Large intestine (tissue), 3 donors: Measurements from ENCODE around the gene FRMD5. TPM values are rescaled to one million over a fixed set of nuclear protein-coding genes. Genes with fewer than 3 reads are reported as not detected.

Experiments used
- DNase-seq, 2 donors: peaks; one replicate each; pipeline versions ENCODE4 v3.0.0 to v3.0.0-alpha.2; 2013
- H3K27ac ChIP-seq: one replicate; pipeline ENCODE4 v1.5.1; 2013; ENCODE audit warnings: low read length
- H3K27me3 ChIP-seq: 2 replicates; pipeline ENCODE4 v1.6.1; 2013; ENCODE audit warnings: low read length; ENCODE audit not compliant: control insufficient read depth, insufficient read depth
- H3K36me3 ChIP-seq: 2 replicates; pipeline ENCODE4 v1.6.1; 2013; ENCODE audit warnings: low read length; ENCODE audit not compliant: control insufficient read depth, insufficient read depth
- H3K4me1 ChIP-seq: one replicate; pipeline ENCODE4 v1.6.1; 2013; ENCODE audit warnings: low read length; ENCODE audit not compliant: control insufficient read depth, insufficient read depth
- H3K4me3 ChIP-seq: one replicate; pipeline ENCODE4 v1.5.1; 2013; ENCODE audit warnings: low read length
- H3K9me3 ChIP-seq: one replicate; pipeline ENCODE4 v1.6.1; 2013; ENCODE audit warnings: mild to moderate bottlenecking, low read depth, low read length, moderate library complexity; ENCODE audit not compliant: control insufficient read depth
- WGBS: methylation state at CpG from one replicate; pipeline ENCODE4 v1.1.5; 2013; ENCODE audit warnings: low lambda C conversion rate; ENCODE audit not compliant: insufficient coverage; 5-methylcytosine and 5-hydroxymethylcytosine counted together
- polyA plus RNA-seq: library from polyadenylated mRNA; unstranded; fragments of 120-200 nt; gene quantifications from one replicate; pipeline ENCODE4 v1.2.1, GENCODE V29; 2013

Gene FRMD5
- polyA plus RNA-seq, 1 donor = 1.7 TPM

GRCh38 chr15:44144184-44144583 lies 50.9 kb downstream of the FRMD5 start:
- WGBS = 67% methylated on average over 1 of the region's 1 CpG
- Histone ChIP-seq H3K4me1 (no peaks in the 10 kb centered on the region), H3K36me3 (no peaks in the 10 kb centered on the region), H3K27me3 (no peaks in the 10 kb centered on the region), H3K9me3 (no peaks in the 10 kb centered on the region), H3K27ac (no peak overlapping the region), H3K4me3 (no peak overlapping the region)
- DNase-seq = no peak

- peak in 1 of 2 donors; percentile 3 for DNase-seq
- Histone ChIP-seq H3K4me1 (no peaks in the 10 kb centered on the region), H3K9me3 (no peaks in the 10 kb centered on the region), H3K27me3 (no peaks in the 10 kb centered on the region), H3K36me3 (no peaks in the 10 kb centered on the region), H3K27ac (no peak overlapping the region), H3K4me3 (no peak overlapping the region)
- 100% methylated on average over 1 of the region's 1 CpG for WGBS
These were observed 57.3 kb downstream of the FRMD5 start for GRCh38 chr15:44137750-44138149.

GRCh38 chr15:44136991-44137477 lies 58.0 kb downstream of the FRMD5 start:
- H3K27ac ChIP-seq = no peak overlapping the region
- H3K9me3 ChIP-seq = no peaks in the 10 kb centered on the region
- WGBS = 67% methylated on average over 1 of the region's 3 CpGs
- H3K36me3 ChIP-seq = no peaks in the 10 kb centered on the region
- no peaks in the 10 kb centered on the region for H3K4me1 ChIP-seq
- no peak for DNase-seq
- no peak overlapping the region for H3K4me3 ChIP-seq
- no peaks in the 10 kb centered on the region for H3K27me3 ChIP-seq

GRCh38 chr15:44132057-44132456 lies 63.0 kb downstream of the FRMD5 start:
- DNase-seq = no peak
- H3K36me3 ChIP-seq = no peaks in the 10 kb centered on the region
- H3K27ac ChIP-seq = no peak overlapping the region
- no peaks in the 10 kb centered on the region for H3K9me3 ChIP-seq
- WGBS = 100% methylated on average over 1 of the region's 10 CpGs
- H3K27me3 ChIP-seq = no peaks in the 10 kb centered on the region
- no peaks in the 10 kb centered on the region for H3K4me1 ChIP-seq
- H3K4me3 ChIP-seq = no peak overlapping the region

GRCh38 chr15:44130778-44131177 lies 64.3 kb downstream of the FRMD5 start:
- Histone ChIP-seq H3K27ac (no peak overlapping the region), H3K4me1 (no peaks in the 10 kb centered on the region), H3K9me3 (no peaks in the 10 kb centered on the region), H3K4me3 (no peak overlapping the region), H3K27me3 (no peaks in the 10 kb centered on the region), H3K36me3 (no peaks in the 10 kb centered on the region)
- no peak for DNase-seq

GRCh38 chr15:44129911-44130310 lies 65.2 kb downstream of the FRMD5 start:
- Histone ChIP-seq H3K9me3 (no peaks in the 10 kb centered on the region), H3K4me1 (no peaks in the 10 kb centered on the region), H3K4me3 (no peak overlapping the region), H3K27me3 (no peaks in the 10 kb centered on the region), H3K27ac (no peak overlapping the region), H3K36me3 (no peaks in the 10 kb centered on the region)
- no CpG with 5 or more reads among the region's 5 CpGs for whole genome bisulfite sequencing
- no peak for DNase-seq

- Histone ChIP-seq H3K4me3 (no peak overlapping the region), H3K36me3 (no peaks in the 10 kb centered on the region), H3K27me3 (no peaks in the 10 kb centered on the region), H3K27ac (no peak overlapping the region), H3K4me1 (no peaks in the 10 kb centered on the region), H3K9me3 (no peaks in the 10 kb centered on the region)
- DNase-seq = no peak
These were observed 66.6 kb downstream of the FRMD5 start for GRCh38 chr15:44128443-44128842.

- DNase-seq = no peak
- 67% methylated on average over 1 of the region's 2 CpGs for WGBS
- H3K36me3 ChIP-seq = no peaks in the 10 kb centered on the region
- no peak overlapping the region for H3K4me3 ChIP-seq
- H3K27me3 ChIP-seq = no peaks in the 10 kb centered on the region
- no peaks in the 10 kb centered on the region for H3K9me3 ChIP-seq
- H3K27ac ChIP-seq = no peak overlapping the region
- no peaks in the 10 kb centered on the region for H3K4me1 ChIP-seq
These were observed 69.2 kb downstream of the FRMD5 start for GRCh38 chr15:44125879-44126278.

- Histone ChIP-seq H3K4me1 (no peaks in the 10 kb centered on the region), H3K9me3 (no peaks in the 10 kb centered on the region), H3K4me3 (no peak overlapping the region), H3K36me3 (no peaks in the 10 kb centered on the region), H3K27me3 (no peaks in the 10 kb centered on the region), H3K27ac (no peak overlapping the region)
- DNase-seq = peak in 1 of 2 donors; percentile 8
These were observed 92.3 kb downstream of the FRMD5 start for GRCh38 chr15:44102675-44103254.

- H3K9me3 ChIP-seq = no peaks in the 10 kb centered on the region
- no peaks in the 10 kb centered on the region for H3K36me3 ChIP-seq
- H3K4me1 ChIP-seq = no peaks in the 10 kb centered on the region
- H3K27ac ChIP-seq = no peak overlapping the region
- H3K27me3 ChIP-seq = no peaks in the 10 kb centered on the region
- no peak overlapping the region for H3K4me3 ChIP-seq
- no CpG with 5 or more reads among the region's 1 CpG for WGBS
- no peak for DNase-seq
These were observed 93.1 kb downstream of the FRMD5 start for GRCh38 chr15:44101944-44102343.

GRCh38 chr15:44101286-44101685 lies 93.8 kb downstream of the FRMD5 start:
- Histone ChIP-seq H3K27me3 (no peaks in the 10 kb centered on the region), H3K4me1 (no peaks in the 10 kb centered on the region), H3K27ac (no peak overlapping the region), H3K9me3 (no peaks in the 10 kb centered on the region), H3K36me3 (no peaks in the 10 kb centered on the region), H3K4me3 (no peak overlapping the region)
- no peak for DNase-seq
